Measurements from ENCODE around the gene PEX11A.
"Not testable (repeated sequence)": the region's sequence is repeated elsewhere in the genome, so short reads cannot be mapped to it uniquely, and the experiment has no call there.

Gene PEX11A

GRCh38 chr15:89690276-89691218 is at the start of gene PEX11A, which contains the start of gene WDR93:
TSS of gene PEX11A (minus strand) at chr15:89690754. CDS start at chr15:89690632, 122 bp downstream.
TSS of gene WDR93 (plus strand) at chr15:89690811. CDS start at chr15:89701747, 10,936 bp downstream.
- DNase-seq: peak; percentile 73 to 77

GRCh38 chr15:89740137-89740536 is 49.6 kb upstream of the PEX11A start:
- peak; percentile 33 to 36 for DNase-seq

- DNase-seq: no peak
These were observed 45.2 kb upstream of the PEX11A start for GRCh38 chr15:89735773-89736172.

- DNase-seq: no peak
These were observed 42.1 kb upstream of the PEX11A start for GRCh38 chr15:89732451-89733172.

GRCh38 chr15:89731275-89731674 is 40.7 kb upstream of the PEX11A start:
- DNase-seq: no peak

GRCh38 chr15:89728254-89728653 is 37.7 kb upstream of the PEX11A start:
- DNase-seq: no peak

- no peak for DNase-seq
These were observed 34.5 kb upstream of the PEX11A start for GRCh38 chr15:89725064-89725463.

- no peak for DNase-seq
These were observed 34.1 kb upstream of the PEX11A start for GRCh38 chr15:89724621-89725020.

- DNase-seq: no peak
These were observed 32.5 kb upstream of the PEX11A start for GRCh38 chr15:89723031-89723430.

GRCh38 chr15:89714775-89715174 is 24.2 kb upstream of the PEX11A start:
- no peak for DNase-seq

- no peak for DNase-seq
These were observed 17.0 kb upstream of the PEX11A start for GRCh38 chr15:89707577-89707976.

GRCh38 chr15:89704411-89704810 is 13.9 kb upstream of the PEX11A start:
- no peak for DNase-seq

GRCh38 chr15:89695198-89695597 is 4.6 kb upstream of the PEX11A start:
- no peak for DNase-seq

GRCh38 chr15:89693696-89694095 is 3.1 kb upstream of the PEX11A start:
- DNase-seq: no peak

GRCh38 chr15:89693091-89693490 is 2.5 kb upstream of the PEX11A start:
- DNase-seq: no peak

GRCh38 chr15:89689930-89690275 is 651 bp downstream of the PEX11A start:
- DNase-seq: not testable (repeated sequence)

GRCh38 chr15:89686522-89686921 is 4.0 kb downstream of the PEX11A start:
- no peak for DNase-seq

- DNase-seq: no peak
These were observed 4.6 kb downstream of the PEX11A start for GRCh38 chr15:89685995-89686394.

- DNase-seq: no peak
These were observed 9.4 kb downstream of the PEX11A start for GRCh38 chr15:89681146-89681545.

GRCh38 chr15:89680282-89680873 is 10.2 kb downstream of the PEX11A start:
- DNase-seq: no peak

- DNase-seq: no peak
These were observed 11.3 kb downstream of the PEX11A start, which contains the start of gene PLIN1 for GRCh38 chr15:89679212-89679611. TSS of gene PLIN1 (minus strand) at chr15:89679367. CDS start at chr15:89677489, 1,878 bp downstream.

GRCh38 chr15:89677381-89677780 is 13.2 kb downstream of the PEX11A start:
- DNase-seq: no peak

GRCh38 chr15:89675606-89676005 is 14.9 kb downstream of the PEX11A start:
- no peak for DNase-seq
